ENCODE results near the gene EFCAB6.

GRCh38 chr22:43667656-43668055, 144.4 kb downstream of the EFCAB6 start:
- TF ChIP-seq CTCF (IDR thresholded peaks at IDR 0.05) (no peak), POLR2AphosphoS5 (IDR thresholded peaks at IDR 0.05) (no peak)
